ENCODE results near the gene MYO18A. TPM values are rescaled to one million over a fixed set of nuclear protein-coding genes. Genes with fewer than 3 reads are reported as not detected.

Gene MYO18A
- total RNA-seq, 4 donors from 2014 or later, result 33.2 to 104 (median 59.3) TPM

DNA sequence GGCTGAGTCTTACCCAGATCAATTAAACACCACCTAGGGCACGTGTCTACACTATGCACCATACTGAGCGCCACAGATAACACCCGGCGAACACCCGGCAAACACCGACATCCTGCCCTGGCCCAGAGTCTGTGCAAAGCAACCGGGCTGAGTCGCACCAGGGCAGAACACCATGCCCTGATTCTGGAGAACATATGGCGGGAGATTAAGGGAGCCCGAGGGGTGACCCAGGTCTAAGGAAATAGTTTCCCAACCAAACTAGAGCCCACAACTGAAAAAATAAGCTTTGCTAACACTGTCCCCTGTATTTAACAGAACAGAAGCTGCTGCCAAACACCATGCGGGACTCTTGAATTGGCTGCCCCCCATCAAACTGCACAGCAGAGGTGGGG, 22.1 kb downstream of the MYO18A start:
- no peaks in the 10 kb centered on the region for H3K27me3 ChIP-seq
- no peak overlapping the region for H3K27ac ChIP-seq
- TF ChIP-seq, protein P1, sequence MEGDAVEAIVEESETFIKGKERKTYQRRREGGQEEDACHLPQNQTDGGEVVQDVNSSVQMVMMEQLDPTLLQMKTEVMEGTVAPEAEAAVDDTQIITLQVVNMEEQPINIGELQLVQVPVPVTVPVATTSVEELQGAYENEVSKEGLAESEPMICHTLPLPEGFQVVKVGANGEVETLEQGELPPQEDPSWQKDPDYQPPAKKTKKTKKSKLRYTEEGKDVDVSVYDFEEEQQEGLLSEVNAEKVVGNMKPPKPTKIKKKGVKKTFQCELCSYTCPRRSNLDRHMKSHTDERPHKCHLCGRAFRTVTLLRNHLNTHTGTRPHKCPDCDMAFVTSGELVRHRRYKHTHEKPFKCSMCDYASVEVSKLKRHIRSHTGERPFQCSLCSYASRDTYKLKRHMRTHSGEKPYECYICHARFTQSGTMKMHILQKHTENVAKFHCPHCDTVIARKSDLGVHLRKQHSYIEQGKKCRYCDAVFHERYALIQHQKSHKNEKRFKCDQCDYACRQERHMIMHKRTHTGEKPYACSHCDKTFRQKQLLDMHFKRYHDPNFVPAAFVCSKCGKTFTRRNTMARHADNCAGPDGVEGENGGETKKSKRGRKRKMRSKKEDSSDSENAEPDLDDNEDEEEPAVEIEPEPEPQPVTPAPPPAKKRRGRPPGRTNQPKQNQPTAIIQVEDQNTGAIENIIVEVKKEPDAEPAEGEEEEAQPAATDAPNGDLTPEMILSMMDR (IDR thresholded peaks at IDR 0.05), result no peak
- TF ChIP-seq POLR2A (IDR thresholded peaks at IDR 0.05), result no peak
- no peak for DNase-seq
- no peaks in the 10 kb centered on the region for H3K9me3 ChIP-seq
- H3K4me3 ChIP-seq, result no peak overlapping the region
- intact Hi-C loops (cut with DNase I; ENCODE audit: low total_unique reads), result no loop called here
- peaks cover 0 to 29% of the 10 kb centered on the region in 2 donors for H3K4me1 ChIP-seq
- no peaks in the 10 kb centered on the region for H3K36me3 ChIP-seq

DNA sequence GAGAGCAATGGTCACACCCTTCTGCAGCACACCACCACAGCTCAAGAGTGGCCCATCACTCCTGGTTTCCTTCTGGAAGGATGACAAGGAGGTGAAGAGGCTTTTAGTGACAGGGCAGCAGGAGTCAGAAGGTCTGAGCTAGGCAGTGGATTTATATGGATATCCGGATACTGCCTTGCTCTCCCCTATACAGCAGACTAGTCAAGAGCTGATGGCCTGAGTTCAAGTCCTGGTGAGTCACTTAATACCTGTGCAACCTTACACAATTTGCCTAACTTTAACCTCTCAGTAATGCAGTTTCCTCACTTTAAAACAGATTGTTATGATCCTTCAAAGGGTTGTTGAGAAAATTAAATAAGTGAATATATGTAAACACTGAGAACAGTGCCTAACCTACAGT, 22.9 kb downstream of the MYO18A start:
- intact Hi-C loops (cut with DNase I; ENCODE audit: low total_unique reads), result no loop called here
- TF ChIP-seq, protein P1 (IDR thresholded peaks at IDR 0.05), result no peak
- no peak for TF ChIP-seq POLR2A (IDR thresholded peaks at IDR 0.05)
- Histone ChIP-seq H3K27ac (peak overlapping the region in 1 of 2 donors; percentile 73), H3K4me1 (peaks cover 0 to 29% of the 10 kb centered on the region in 2 donors), H3K36me3 (no peaks in the 10 kb centered on the region), H3K9me3 (no peaks in the 10 kb centered on the region), H3K4me3 (no peak overlapping the region), H3K27me3 (no peaks in the 10 kb centered on the region)
- DNase-seq, result no peak

DNA sequence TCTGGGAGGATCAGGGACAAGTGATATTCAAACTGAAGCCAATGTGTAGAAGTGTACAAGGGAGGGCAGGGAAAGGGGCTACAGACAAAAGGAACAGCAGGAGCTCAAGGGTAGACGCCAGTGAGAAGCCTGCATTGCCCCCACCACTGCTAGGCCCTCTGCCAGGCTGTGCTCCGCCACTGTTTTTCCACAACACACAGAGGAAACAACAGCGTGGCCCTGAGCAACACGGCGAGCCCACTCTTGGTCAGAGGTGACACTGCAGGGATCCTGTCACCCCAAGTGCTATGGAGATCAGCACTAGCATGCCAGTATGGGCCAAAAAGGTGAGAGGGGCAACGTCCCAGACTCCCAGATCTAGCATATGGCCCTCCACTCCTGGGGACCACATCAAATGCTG, 23.4 kb downstream of the MYO18A start:
- Histone ChIP-seq H3K27ac (peak overlapping the region; percentile 63 to 73), H3K4me1 (peaks cover 0 to 29% of the 10 kb centered on the region in 2 donors), H3K36me3 (no peaks in the 10 kb centered on the region), H3K27me3 (no peaks in the 10 kb centered on the region), H3K9me3 (no peaks in the 10 kb centered on the region), H3K4me3 (no peak overlapping the region)
- DNase-seq, result no peak
- intact Hi-C loops (cut with DNase I; ENCODE audit: low total_unique reads), result no loop called here
- no peak for TF ChIP-seq POLR2A (IDR thresholded peaks at IDR 0.05)
- TF ChIP-seq, protein P1 (IDR thresholded peaks at IDR 0.05), result no peak

DNA sequence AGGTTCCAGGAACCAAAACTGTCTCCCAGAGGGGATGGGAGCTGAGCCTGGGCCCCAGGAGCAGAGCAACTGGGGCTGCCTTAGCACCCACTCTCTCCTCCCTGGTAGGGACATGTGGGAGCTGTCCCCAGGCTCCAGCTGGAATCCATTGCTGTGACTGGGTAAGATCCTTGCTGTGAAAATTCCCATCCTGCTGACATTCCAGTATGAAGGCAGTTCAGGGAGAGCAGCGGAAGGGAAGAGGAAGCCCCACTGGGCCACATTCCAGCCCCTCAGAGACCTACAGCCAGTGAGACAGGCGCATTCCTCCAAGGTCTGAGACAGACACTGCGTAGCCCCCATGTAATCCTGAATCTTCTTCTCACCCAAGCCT, 24.2 kb downstream of the MYO18A start:
- H3K9me3 ChIP-seq, result no peaks in the 10 kb centered on the region
- peaks cover 0 to 29% of the 10 kb centered on the region in 2 donors for H3K4me1 ChIP-seq
- TF ChIP-seq, protein P1 (IDR thresholded peaks at IDR 0.05), result no peak
- TF ChIP-seq POLR2A (IDR thresholded peaks at IDR 0.05), result no peak
- DNase-seq, result no peak
- no peaks in the 10 kb centered on the region for H3K27me3 ChIP-seq
- H3K4me3 ChIP-seq, result no peak overlapping the region
- H3K36me3 ChIP-seq, result no peaks in the 10 kb centered on the region
- H3K27ac ChIP-seq, result peak overlapping the region; percentile 63 to 73
- intact Hi-C loops (cut with DNase I; ENCODE audit: low total_unique reads), result no loop called here

DNA sequence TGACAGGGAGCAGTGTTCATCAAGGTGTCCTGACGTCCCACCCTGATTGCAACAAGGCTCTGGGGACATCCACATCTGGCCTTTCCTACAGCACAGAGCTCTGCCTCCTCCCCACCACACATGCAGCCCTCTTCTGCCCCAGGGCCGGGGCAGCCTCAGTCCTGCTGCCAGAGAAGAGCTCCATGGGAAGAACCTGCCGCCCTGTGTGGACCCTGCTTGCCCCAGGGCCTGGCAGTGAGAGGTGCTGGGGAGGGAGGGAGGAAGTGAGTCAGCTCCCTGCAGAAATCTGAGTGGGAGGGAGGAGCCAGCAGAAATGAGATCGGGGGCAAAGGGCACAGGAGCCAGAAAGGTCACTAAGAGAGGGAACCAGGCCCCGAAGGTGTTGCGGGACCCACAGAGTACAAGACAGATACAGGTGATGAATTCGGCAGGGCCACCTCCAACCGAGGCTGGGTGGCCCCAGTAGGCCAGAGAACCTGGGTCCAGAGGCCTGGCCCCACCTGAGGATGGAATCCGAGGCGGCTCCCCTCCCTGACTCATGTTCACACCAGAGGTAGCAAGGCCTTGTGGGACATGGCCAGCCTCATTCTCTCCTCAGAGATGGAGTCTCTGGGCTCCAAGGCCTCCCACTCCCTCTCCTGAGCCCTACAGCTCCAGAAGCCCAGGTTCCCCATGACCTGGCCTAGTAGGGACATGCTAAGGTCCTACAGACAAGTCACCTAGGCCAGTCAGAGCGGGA, 24.8 kb downstream of the MYO18A start:
- intact Hi-C loops (cut with DNase I; ENCODE audit: low total_unique reads), result no loop called here
- Histone ChIP-seq H3K36me3 (no peaks in the 10 kb centered on the region), H3K4me1 (peaks cover 0 to 29% of the 10 kb centered on the region in 2 donors)

More for the DNA sequence above, 24.8 kb downstream of the MYO18A start:
- Histone ChIP-seq H3K4me3 (no peak overlapping the region), H3K9me3 (no peaks in the 10 kb centered on the region), H3K27ac (peak overlapping the region; percentile 63 to 73), H3K27me3 (no peaks in the 10 kb centered on the region)
- no peak for TF ChIP-seq POLR2A (IDR thresholded peaks at IDR 0.05)
- TF ChIP-seq, protein P1 (IDR thresholded peaks at IDR 0.05), result no peak
- DNase-seq, result peak; percentile 32 to 47

Measured in uterus (tissue), 4 donors.